GM18870 (cell line): ENCODE data around the gene DCC.

Source experiments
- ATAC-seq: cut with Tn5 transposase; IDR thresholded peaks from one replicate; pipeline ENCODE4 v1.9.1; 2021; ENCODE audit warnings: moderate library complexity; ENCODE audit not compliant: unreplicated experiment

DCC gene

GRCh38 chr18:52766002-52766545 lies 426.1 kb downstream of the DCC start:
- ATAC-seq, result no peak

GRCh38 chr18:52781113-52781512 lies 441.1 kb downstream of the DCC start:
- ATAC-seq, result no peak

DNA sequence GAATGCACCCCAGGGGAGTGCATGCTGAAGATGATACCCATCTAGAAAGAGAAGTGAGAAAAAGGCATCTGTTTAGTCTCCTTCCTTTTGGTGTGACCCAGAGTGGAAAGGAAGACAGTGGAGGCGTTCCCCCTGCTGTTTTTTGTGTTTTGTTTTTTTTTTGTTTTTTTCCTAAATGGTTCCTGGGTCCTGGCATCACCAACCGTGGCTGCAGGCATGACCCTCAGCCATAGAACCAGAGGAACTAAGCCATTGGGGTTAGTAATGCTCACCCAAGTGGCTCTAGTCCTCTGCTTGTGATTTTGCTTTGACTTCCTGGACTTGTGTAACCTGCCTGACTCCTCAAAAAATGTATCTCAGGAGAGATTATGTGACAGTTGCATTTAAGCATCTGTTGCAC lies 451.3 kb downstream of the DCC start:
- no peak for ATAC-seq

DNA sequence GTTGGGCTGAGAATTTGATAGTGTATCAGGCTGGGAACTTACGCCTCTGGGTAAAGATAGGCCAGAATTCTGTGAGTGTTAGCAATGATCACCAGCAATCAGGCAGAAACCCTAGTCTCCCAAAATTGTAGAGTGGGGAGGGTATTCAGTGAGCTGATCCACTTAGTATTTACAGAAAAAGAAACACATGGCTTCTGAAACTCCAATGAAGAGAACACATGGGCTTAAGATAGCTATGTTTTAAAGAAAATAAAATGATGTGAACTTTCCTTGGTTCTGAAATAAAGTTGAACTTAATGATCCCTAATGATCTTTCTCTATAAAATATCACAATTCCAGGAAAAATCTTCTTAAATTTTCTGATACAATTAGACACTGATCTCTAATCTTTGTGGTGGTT lies 472.8 kb downstream of the DCC start:
- ATAC-seq, result no peak

GRCh38 chr18:52813635-52814416 lies 473.8 kb downstream of the DCC start:
- ATAC-seq, result no peak

DNA sequence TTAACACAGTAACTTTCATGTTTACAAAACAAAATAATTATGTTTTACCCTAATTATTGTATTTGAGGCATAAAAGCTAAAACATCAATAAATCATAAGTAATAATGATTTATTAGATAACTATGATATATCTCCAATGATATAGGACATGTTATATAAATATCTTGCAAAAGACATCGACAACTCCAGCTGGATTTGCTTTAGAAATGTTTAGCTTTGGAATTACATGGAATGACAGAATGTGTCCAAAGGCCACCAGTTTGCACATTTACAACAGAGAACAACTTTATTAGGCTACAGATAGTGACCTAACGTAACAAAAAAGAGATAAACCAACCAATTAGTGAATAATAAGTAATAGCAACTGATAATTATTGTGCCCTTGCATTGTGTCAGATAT lies 475.7 kb downstream of the DCC start:
- ATAC-seq, result no peak

DNA sequence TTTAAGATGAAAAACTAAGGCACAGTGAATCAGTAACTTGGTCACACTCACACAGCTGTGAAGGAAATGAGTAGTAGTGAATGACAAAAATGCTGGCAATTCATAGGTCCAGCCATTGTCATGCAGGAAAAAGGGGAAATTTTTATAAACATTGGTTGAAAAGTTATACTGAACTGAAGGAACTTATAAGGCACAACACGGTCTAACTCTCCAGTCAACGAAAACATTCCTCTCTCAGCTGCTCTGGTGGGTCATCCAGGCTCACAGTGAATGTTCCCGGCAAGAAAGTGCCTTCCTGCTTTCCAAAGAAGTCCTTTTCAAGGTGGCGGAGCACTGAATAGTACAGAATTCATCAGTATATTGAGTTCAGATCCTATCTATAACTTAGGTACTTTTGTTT lies 476.1 kb downstream of the DCC start:
- no peak for ATAC-seq

DNA sequence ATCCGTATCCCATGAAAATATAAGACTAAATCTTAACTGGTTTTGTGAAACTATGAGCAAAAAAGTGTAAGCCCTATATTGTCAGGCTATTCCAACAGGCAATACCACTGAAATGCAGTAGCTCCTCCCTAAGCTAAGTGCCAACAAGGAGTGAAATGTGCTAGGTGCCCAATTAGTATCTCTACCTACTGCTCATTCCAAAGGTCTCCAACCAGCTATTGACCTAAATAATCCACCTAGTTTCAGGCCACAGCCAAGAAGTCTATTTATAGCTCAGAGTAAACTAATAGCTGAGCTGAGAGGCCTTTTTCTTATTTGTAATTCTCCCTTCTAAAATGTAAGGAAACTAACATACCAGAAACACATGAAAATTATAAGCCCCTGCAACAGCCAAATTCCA lies 482.2 kb downstream of the DCC start:
- ATAC-seq, result no peak

GRCh38 chr18:52824126-52824525 lies 484.1 kb downstream of the DCC start:
- no peak for ATAC-seq

GRCh38 chr18:52826994-52827393 lies 487.0 kb downstream of the DCC start:
- ATAC-seq, result no peak

DNA sequence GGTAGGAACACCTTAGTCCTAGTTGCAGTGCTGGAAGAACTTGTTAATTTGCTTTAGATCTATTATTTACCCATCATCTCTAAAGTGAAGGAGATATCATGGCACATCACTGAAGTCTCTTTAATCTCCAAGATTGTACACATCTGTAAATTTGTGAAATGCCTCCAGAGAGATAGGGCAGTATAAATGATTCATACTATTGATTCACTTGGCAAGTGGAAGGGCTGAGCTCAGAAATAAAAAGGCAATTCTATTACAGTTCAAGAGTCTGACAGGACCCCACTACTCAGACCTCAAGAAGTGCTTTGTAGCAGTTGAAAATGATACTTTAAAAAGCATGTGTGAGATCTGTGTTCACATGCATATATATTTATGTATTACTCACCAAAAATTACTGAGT lies 489.3 kb downstream of the DCC start:
- ATAC-seq, result no peak

DNA sequence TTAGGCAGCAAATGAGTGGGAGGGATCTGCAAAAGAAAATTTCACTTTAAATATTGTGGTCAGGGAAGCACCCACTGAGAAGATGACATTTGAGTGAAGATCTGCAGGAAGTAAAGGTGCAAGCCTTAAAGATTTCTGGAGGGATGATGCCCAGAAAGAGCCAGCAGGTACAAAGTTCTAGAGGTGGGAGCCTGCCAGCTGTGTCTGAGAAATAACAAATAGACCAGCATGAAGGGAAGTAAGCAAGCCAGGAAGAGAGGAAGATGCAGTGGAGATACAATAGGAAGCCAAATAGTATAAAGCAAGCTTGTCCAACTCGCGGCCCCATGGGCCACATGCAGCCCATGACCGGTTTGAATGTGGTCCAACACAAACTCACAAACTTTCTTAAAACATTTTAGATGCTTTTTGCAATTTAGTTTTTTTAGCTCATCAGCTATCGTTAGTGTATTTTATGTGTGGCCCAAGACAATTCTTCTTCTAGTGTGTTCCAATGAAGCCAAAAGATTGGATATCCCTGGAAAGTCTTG lies 489.9 kb downstream of the DCC start:
- no peak for ATAC-seq

DNA sequence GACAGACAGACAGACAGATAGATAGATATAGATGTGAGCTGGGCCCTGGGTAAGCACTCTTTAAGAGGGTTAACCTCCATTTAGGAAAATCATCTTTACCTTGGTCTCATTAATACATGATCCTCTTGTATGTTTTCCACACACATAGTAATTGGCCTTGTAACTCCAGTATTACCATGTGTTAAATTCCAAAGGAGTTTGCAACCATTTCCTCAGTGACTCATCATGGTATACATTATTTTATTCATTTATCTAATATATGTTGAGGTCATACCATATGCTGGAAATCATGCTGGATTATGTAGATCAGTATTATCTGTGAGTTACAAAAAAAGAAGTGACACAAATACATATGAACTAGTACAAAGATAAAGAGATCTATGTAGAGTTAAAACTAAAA lies 504.3 kb downstream of the DCC start:
- no peak for ATAC-seq

- ATAC-seq, result no peak
These were observed 505.0 kb downstream of the DCC start for GRCh38 chr18:52845036-52845435.

DNA sequence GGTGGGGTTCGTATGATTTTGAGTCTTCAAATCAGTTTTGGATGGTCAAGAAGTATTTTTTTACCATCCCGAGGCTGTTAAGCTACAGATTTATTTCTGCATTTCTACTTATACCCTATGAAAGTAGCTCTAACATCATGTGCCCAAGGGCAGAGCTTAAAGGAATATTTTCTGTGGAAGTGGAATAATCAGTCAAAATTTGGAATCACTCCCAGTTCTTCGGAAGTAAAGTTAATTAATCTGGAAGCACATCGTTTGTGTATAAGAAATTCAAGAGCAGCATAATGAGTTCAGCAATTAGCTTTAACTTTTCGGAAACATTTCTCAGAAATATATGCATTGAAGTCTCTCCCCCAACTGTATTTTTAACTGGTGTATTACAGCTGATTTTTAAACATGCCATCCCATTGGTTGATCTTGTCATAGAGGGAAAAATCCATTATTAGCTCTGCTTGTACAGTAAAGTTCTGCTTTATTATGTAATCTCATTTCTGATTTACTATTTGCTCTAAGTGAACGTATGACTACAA lies 510.1 kb downstream of the DCC start:
- no peak for ATAC-seq

- no peak for ATAC-seq
These were observed 521.6 kb downstream of the DCC start for GRCh38 chr18:52861558-52861957.

DNA sequence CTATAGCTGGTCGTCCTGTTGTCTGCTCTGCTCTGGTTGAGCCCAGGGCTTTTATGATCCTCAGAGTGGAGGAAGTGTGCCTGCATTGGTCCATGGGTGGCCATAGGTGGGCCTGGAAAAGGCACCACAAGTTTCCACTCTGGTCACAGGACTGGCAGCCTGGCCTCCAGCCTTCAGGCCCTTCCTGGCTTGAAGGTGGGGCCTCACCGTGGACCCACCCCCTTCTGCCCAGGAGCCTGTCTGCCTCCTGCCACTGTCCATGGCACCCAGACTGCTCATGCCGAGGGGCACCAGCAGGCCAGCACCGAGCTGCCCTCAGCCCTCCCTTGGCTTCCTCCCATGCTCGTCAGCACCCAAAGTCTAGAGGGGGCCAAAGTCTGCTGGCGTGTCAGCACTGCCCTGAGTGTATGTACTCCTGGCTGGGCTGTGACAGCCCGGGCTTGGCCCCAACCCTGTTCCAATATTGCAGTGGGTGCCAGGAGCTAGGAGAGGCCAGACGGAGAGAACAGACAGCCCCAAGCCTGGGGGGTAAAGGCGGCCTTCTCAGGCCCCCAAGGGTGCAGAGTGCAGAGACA lies 529.4 kb downstream of the DCC start:
- ATAC-seq, result no peak

- no peak for ATAC-seq
These were observed 530.2 kb downstream of the DCC start for GRCh38 chr18:52869942-52870907.

- ATAC-seq, result no peak
These were observed 534.8 kb downstream of the DCC start for GRCh38 chr18:52874774-52875173.

GRCh38 chr18:52875725-52876124 lies 535.7 kb downstream of the DCC start:
- no peak for ATAC-seq

- ATAC-seq, result no peak
These were observed 548.0 kb downstream of the DCC start for GRCh38 chr18:52888014-52888413.
